ENCODE measurements around the gene BTBD2.

Gene BTBD2

DNA sequence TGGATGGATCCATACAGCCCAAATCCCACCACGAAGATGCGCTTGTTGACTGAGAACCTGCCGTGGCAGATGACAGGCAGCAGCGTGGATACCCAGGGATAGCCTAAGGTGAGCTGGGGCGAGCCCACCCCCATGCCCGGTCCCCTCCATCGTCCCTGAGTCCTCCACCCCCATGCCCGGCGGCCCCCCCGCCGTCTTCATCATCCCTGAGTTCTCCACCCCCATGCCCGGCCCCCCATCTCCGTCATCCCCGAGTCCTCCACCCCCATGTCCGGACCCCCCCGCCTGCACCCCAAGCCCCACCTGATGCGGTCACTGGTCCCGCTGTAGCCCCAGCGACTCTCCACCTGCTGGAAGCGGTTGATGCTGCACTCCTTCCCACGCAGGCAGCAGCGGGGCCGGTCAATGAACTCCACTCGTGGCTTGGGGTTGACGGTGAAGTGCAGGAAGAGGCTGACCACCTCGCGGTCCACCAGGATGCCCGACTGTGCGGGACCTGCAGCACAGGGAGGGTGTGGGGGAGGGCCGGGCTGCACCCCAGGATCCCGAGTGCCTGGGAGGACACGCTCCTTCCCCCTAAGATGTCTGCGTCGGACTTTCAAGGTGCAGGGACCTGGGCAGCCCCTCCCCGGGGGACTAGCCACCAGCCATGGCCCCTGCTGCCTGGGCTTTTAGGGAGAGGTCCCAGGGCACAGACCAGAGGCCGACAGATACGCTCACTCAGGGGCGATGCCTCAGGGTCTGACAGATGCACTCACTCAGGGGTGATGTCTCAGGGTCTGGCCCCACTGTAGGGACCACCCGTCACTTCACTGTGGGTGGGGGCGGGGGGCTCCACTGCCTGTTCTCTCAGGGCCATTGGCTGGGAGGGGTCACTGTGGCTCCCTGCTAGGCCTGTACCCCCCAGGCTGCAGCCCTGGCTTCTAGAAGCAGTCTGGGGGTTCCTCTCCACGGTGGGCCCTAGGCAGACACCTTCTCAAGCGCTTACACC lies 28.0 kb downstream of the BTBD2 start:
- Histone ChIP-seq H3K27ac (ENCODE audit: low read depth, low read length) (no peak overlapping the region), H3K4me3 (ENCODE audit: low read depth, low read length) (no peak overlapping the region), H3K9me3 (ENCODE audit: control insufficient read depth, insufficient read depth, low read depth, low read length) (no peaks in the 10 kb centered on the region), H3K27me3 (ENCODE audit: control insufficient read depth, insufficient read depth, low read length) (no peaks in the 10 kb centered on the region), H3K4me1 (ENCODE audit: control insufficient read depth, insufficient read depth, low read length) (no peaks in the 10 kb centered on the region), H3K36me3 (ENCODE audit: control insufficient read depth, insufficient read depth, low read length) (peaks cover 78% of the 10 kb centered on the region), H3K9ac (ENCODE audit: low read length) (no peak overlapping the region)

GRCh38 chr19:1986357-1987162 lies 29.0 kb downstream of the BTBD2 start:
- no peaks in the 10 kb centered on the region for H3K27me3 ChIP-seq (ENCODE audit: control insufficient read depth, insufficient read depth, low read length)
- H3K9ac ChIP-seq (ENCODE audit: low read length): no peak overlapping the region
- no peaks in the 10 kb centered on the region for H3K4me1 ChIP-seq (ENCODE audit: control insufficient read depth, insufficient read depth, low read length)
- no peak overlapping the region for H3K27ac ChIP-seq (ENCODE audit: low read depth, low read length)
- H3K9me3 ChIP-seq (ENCODE audit: control insufficient read depth, insufficient read depth, low read depth, low read length): no peaks in the 10 kb centered on the region
- peaks cover 84% of the 10 kb centered on the region for H3K36me3 ChIP-seq (ENCODE audit: control insufficient read depth, insufficient read depth, low read length)
- H3K4me3 ChIP-seq (ENCODE audit: low read depth, low read length): no peak overlapping the region

DNA sequence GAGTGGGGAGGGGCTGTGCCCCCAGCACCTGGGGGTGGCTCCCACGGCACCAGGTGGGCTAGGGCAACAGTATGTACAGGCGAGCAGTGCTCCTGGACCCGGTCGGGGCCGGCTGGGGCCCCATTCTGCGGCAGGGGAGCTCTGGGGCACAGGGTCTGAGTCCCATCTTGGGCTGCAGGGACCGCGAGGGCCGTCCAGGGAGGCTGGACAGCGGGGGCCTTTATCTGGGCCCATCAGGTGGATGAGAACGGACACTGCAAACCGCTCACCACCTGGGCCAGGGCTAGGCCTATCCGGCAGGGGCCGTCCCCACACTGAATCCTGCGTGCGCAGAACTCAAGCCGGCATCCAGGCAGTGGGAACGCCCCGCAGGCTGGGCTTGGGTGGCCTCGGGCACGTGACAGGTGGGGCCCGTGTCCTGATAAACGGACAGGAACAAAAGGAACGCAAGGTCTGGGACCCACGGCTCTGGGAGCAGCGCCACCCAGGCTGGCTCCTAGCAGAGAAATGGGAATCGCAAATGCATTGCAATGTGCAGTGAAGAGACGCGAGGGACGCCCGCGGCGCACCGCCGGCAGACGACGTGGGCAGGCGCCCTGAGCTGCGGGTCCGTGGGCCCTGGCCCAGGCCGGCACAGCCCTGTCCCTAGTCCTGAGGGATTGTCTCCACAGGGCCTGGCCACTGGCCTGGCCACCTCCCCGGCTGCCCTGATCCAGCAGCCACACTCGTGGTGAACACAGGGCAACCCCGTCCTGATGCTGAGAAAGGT lies 29.7 kb downstream of the BTBD2 start:
- Histone ChIP-seq H3K27ac (ENCODE audit: low read depth, low read length) (no peak overlapping the region), H3K27me3 (ENCODE audit: control insufficient read depth, insufficient read depth, low read length) (no peaks in the 10 kb centered on the region), H3K9me3 (ENCODE audit: control insufficient read depth, insufficient read depth, low read depth, low read length) (no peaks in the 10 kb centered on the region), H3K9ac (ENCODE audit: low read length) (no peak overlapping the region), H3K4me1 (ENCODE audit: control insufficient read depth, insufficient read depth, low read length) (no peaks in the 10 kb centered on the region), H3K4me3 (ENCODE audit: low read depth, low read length) (no peak overlapping the region), H3K36me3 (ENCODE audit: control insufficient read depth, insufficient read depth, low read length) (peaks cover 83% of the 10 kb centered on the region)

DNA sequence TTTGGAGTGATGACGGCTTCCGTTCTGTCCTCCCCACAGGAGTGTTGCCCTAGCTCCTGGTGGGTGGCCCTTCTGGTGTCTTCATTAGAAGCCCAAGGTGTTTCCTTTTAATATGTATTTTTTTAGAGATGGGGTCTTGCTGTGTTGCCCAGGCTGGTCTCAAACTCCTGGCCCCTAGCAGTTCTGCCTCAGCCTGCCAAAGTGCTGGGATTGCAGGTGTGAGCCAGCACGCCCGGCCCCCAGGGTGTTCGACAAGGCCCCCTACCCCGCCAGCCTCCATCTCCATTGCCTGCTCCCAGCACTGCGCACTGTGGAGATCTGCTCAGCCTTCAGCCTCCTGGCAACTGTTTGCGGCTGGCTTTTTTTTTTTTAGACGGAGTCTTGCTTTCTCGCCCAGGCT lies 31.2 kb downstream of the BTBD2 start:
- H3K9me3 ChIP-seq (ENCODE audit: control insufficient read depth, insufficient read depth, low read depth, low read length): no peaks in the 10 kb centered on the region
- H3K4me1 ChIP-seq (ENCODE audit: control insufficient read depth, insufficient read depth, low read length): no peaks in the 10 kb centered on the region
- H3K36me3 ChIP-seq (ENCODE audit: control insufficient read depth, insufficient read depth, low read length): peaks cover 82% of the 10 kb centered on the region
- no peak overlapping the region for H3K9ac ChIP-seq (ENCODE audit: low read length)
- H3K27ac ChIP-seq (ENCODE audit: low read depth, low read length): no peak overlapping the region
- no peaks in the 10 kb centered on the region for H3K27me3 ChIP-seq (ENCODE audit: control insufficient read depth, insufficient read depth, low read length)
- H3K4me3 ChIP-seq (ENCODE audit: low read depth, low read length): no peak overlapping the region

GRCh38 chr19:1981253-1981652 lies 34.3 kb downstream of the BTBD2 start:
- Histone ChIP-seq H3K9me3 (ENCODE audit: control insufficient read depth, insufficient read depth, low read depth, low read length) (no peaks in the 10 kb centered on the region), H3K4me3 (ENCODE audit: low read depth, low read length) (no peak overlapping the region), H3K36me3 (ENCODE audit: control insufficient read depth, insufficient read depth, low read length) (peaks cover 68% of the 10 kb centered on the region), H3K27ac (ENCODE audit: low read depth, low read length) (no peak overlapping the region), H3K4me1 (ENCODE audit: control insufficient read depth, insufficient read depth, low read length) (no peaks in the 10 kb centered on the region), H3K9ac (ENCODE audit: low read length) (no peak overlapping the region), H3K27me3 (ENCODE audit: control insufficient read depth, insufficient read depth, low read length) (no peaks in the 10 kb centered on the region)

- Histone ChIP-seq H3K9ac (ENCODE audit: low read length) (no peak overlapping the region), H3K27me3 (ENCODE audit: control insufficient read depth, insufficient read depth, low read length) (no peaks in the 10 kb centered on the region), H3K4me1 (ENCODE audit: control insufficient read depth, insufficient read depth, low read length) (no peaks in the 10 kb centered on the region), H3K9me3 (ENCODE audit: control insufficient read depth, insufficient read depth, low read depth, low read length) (no peaks in the 10 kb centered on the region), H3K4me3 (ENCODE audit: low read depth, low read length) (no peak overlapping the region), H3K27ac (ENCODE audit: low read depth, low read length) (no peak overlapping the region), H3K36me3 (ENCODE audit: control insufficient read depth, insufficient read depth, low read length) (peaks cover 66% of the 10 kb centered on the region)
These were observed 34.7 kb downstream of the BTBD2 start for GRCh38 chr19:1980809-1981181.

DNA sequence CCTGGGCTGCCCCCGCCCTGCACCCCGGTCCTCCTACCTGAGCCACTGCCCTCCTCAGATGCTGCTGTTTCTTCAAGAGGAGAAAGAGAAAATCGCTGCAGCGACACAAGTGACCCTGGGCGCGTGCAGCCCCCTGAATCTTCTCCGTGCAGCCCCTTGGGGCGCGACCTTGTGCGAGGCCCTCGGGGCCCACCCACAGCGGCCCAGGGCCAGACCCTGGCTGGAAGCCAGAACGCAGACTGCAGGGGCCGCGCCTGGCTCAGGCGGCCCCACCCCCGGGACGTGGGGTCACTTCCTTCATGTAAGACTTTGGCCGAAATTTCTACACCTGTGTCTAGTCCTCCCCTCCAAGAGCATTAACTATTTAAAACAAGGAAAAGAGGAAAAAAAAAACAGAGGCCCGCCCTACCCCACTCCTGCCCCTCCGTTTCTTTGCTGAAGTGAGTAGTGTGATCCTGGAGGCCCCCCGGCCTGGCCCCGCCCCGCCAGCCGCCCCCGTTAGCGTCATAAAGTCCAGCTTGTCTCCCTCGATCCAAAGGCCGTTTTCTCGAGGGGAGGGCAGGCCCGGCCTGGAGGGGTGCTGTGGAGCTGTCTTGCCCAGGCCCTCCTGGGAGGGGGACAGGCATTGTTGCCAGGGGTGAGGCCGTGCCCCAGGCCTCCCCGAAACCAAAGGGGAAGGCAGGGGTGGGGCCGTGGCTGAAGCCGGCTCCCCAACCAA lies 35.3 kb downstream of the BTBD2 start:
- no peaks in the 10 kb centered on the region for H3K9me3 ChIP-seq (ENCODE audit: control insufficient read depth, insufficient read depth, low read depth, low read length)
- H3K4me3 ChIP-seq (ENCODE audit: low read depth, low read length): no peak overlapping the region
- H3K4me1 ChIP-seq (ENCODE audit: control insufficient read depth, insufficient read depth, low read length): no peaks in the 10 kb centered on the region
- H3K9ac ChIP-seq (ENCODE audit: low read length): no peak overlapping the region
- no peak overlapping the region for H3K27ac ChIP-seq (ENCODE audit: low read depth, low read length)
- H3K27me3 ChIP-seq (ENCODE audit: control insufficient read depth, insufficient read depth, low read length): no peaks in the 10 kb centered on the region
- H3K36me3 ChIP-seq (ENCODE audit: control insufficient read depth, insufficient read depth, low read length): peaks cover 66% of the 10 kb centered on the region

DNA sequence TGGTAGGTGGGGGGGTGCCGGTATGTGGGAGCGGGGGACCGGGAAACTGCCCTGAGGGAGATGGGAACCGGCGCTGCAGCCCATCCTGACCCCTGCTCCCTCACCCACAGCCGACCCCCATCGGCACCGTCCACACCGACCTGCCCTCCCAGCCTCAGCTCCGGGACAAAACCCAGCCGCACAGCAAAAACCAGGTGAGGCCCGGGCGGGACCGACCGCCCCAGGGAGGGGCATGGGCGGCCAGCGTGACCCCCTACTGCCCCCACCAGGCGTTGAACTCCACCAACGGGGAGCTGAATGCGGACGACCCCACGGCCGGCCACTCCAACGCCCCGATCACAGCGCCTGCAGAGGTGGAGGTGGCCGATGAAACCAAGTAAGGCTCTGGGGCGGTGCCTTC lies 35.9 kb downstream of the BTBD2 start:
- Histone ChIP-seq H3K9ac (ENCODE audit: low read length) (no peak overlapping the region), H3K27ac (ENCODE audit: low read depth, low read length) (no peak overlapping the region), H3K4me1 (ENCODE audit: control insufficient read depth, insufficient read depth, low read length) (no peaks in the 10 kb centered on the region), H3K36me3 (ENCODE audit: control insufficient read depth, insufficient read depth, low read length) (peaks cover 66% of the 10 kb centered on the region), H3K27me3 (ENCODE audit: control insufficient read depth, insufficient read depth, low read length) (no peaks in the 10 kb centered on the region), H3K4me3 (ENCODE audit: low read depth, low read length) (no peak overlapping the region), H3K9me3 (ENCODE audit: control insufficient read depth, insufficient read depth, low read depth, low read length) (no peaks in the 10 kb centered on the region)

DNA sequence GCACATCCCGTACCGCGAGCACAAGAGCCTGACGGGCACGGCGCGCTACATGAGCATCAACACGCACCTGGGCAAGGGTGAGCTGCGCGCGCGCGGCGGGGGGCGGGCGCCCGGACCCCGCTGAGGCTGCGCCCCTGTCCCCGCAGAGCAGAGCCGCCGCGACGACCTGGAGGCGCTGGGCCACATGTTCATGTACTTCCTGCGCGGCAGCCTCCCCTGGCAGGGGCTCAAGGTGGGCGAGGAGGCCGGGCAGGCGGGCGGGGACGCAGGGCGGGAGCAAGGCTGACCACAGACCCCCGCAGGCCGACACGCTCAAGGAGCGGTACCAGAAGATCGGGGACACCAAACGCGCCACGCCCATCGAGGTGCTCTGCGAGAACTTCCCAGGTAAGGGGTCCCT lies 36.5 kb downstream of the BTBD2 start:
- H3K9ac ChIP-seq (ENCODE audit: low read length): no peak overlapping the region
- no peaks in the 10 kb centered on the region for H3K4me1 ChIP-seq (ENCODE audit: control insufficient read depth, insufficient read depth, low read length)
- H3K27me3 ChIP-seq (ENCODE audit: control insufficient read depth, insufficient read depth, low read length): no peaks in the 10 kb centered on the region
- H3K36me3 ChIP-seq (ENCODE audit: control insufficient read depth, insufficient read depth, low read length): peaks cover 67% of the 10 kb centered on the region
- H3K9me3 ChIP-seq (ENCODE audit: control insufficient read depth, insufficient read depth, low read depth, low read length): no peaks in the 10 kb centered on the region
- H3K27ac ChIP-seq (ENCODE audit: low read depth, low read length): no peak overlapping the region
- no peak overlapping the region for H3K4me3 ChIP-seq (ENCODE audit: low read depth, low read length)

GRCh38 chr19:1978346-1978894 lies 37.1 kb downstream of the BTBD2 start:
- Histone ChIP-seq H3K27ac (ENCODE audit: low read depth, low read length) (no peak overlapping the region), H3K9ac (ENCODE audit: low read length) (no peak overlapping the region), H3K4me3 (ENCODE audit: low read depth, low read length) (no peak overlapping the region), H3K4me1 (ENCODE audit: control insufficient read depth, insufficient read depth, low read length) (no peaks in the 10 kb centered on the region), H3K9me3 (ENCODE audit: control insufficient read depth, insufficient read depth, low read depth, low read length) (no peaks in the 10 kb centered on the region), H3K27me3 (ENCODE audit: control insufficient read depth, insufficient read depth, low read length) (no peaks in the 10 kb centered on the region), H3K36me3 (ENCODE audit: control insufficient read depth, insufficient read depth, low read length) (peaks cover 63% of the 10 kb centered on the region)

Data from HUES6 (cell line).